HepG2 (cell line): ENCODE measurements around the gene GSK3A. TPM values are rescaled to one million over a fixed set of nuclear protein-coding genes. Genes with fewer than 3 reads are reported as not detected.

ENCODE experiments used
- CEBPB ChIP-seq: IDR thresholded peaks from 2 replicates; pipeline ENCODE4 v1.6.1; 2011; ENCODE audit warnings: low read depth, low read length, improper control_type of control experiment, borderline replicate concordance
- FOXC1 ChIP-seq: sonication (generic); formaldehyde crosslinking; IDR thresholded peaks from 2 replicates; pipeline ENCODE4 v1.8.0; 2022; ENCODE audit warnings: mild to moderate bottlenecking, missing genetic modification reagents, borderline replicate concordance
- HNF4A ChIP-seq: sonication (generic); formaldehyde crosslinking; IDR thresholded peaks from 2 replicates; pipeline ENCODE4 v1.4.0; 2020; ENCODE audit warnings: missing genetic modification reagents
- HNRNPLL ChIP-seq: fragments of 200-400 bp; formaldehyde crosslinking; IDR thresholded peaks from 2 replicates; pipeline ENCODE4 v1.6.1; 2017; ENCODE audit warnings: mild to moderate bottlenecking, low read depth, low read length; ENCODE audit not compliant: poor library complexity, severe bottlenecking
- HOXA5 ChIP-seq: sonication (generic); formaldehyde crosslinking; IDR thresholded peaks from 2 replicates; pipeline ENCODE4 v1.4.0; 2020; ENCODE audit warnings: missing genetic modification reagents
- JARID2 ChIP-seq: sonication (generic); formaldehyde crosslinking; IDR thresholded peaks from 2 replicates; pipeline ENCODE4 v1.8.1; 2023; ENCODE audit warnings: missing genetic modification reagents, inconsistent platforms; ENCODE audit not compliant: insufficient replicate concordance
- MIER3 ChIP-seq: IDR thresholded peaks from 2 replicates; pipeline ENCODE4 v1.6.1; 2016; ENCODE audit warnings: missing compliant biosample characterization, borderline replicate concordance
- MTF1 ChIP-seq: sonication (generic); formaldehyde crosslinking; IDR thresholded peaks from 2 replicates; pipeline ENCODE4 v1.5.0; 2020; ENCODE audit warnings: missing genetic modification reagents
- NCOA2 ChIP-seq: sonication (generic); formaldehyde crosslinking; IDR thresholded peaks from 2 replicates; pipeline ENCODE4 v1.8.0; 2022; ENCODE audit warnings: inconsistent platforms
- NFKB2 ChIP-seq: sonication (generic); formaldehyde crosslinking; IDR thresholded peaks from 2 replicates; pipeline ENCODE4 v1.4.0; 2020; ENCODE audit warnings: missing genetic modification reagents, borderline replicate concordance
- PHF5A ChIP-seq: IDR thresholded peaks from one replicate; pipeline ENCODE4 v1.6.1; 2018; ENCODE audit warnings: low read depth, missing genetic modification reagents; ENCODE audit not compliant: unreplicated experiment
- RAD21 ChIP-seq: fragments of 450-650 bp; formaldehyde crosslinking; IDR thresholded peaks from 2 replicates; pipeline ENCODE4 v1.5.0; 2020; ENCODE audit warnings: mild to moderate bottlenecking
- REPIN1 ChIP-seq: sonication (generic); formaldehyde crosslinking; IDR thresholded peaks from 2 replicates; pipeline ENCODE4 v1.8.0; 2022; ENCODE audit warnings: missing genetic modification reagents, low read depth, mild to moderate bottlenecking, borderline replicate concordance
- RNF2 ChIP-seq: fragments of 450-650 bp; conservative IDR thresholded peaks from 2 replicates; pipeline ENCODE4 v1.6.1; 2016; ENCODE audit warnings: low read depth
- SMARCC2 ChIP-seq: fragments of 450-650 bp; IDR thresholded peaks from 2 replicates; pipeline ENCODE4 v1.6.1; 2017; ENCODE audit warnings: antibody characterized with exemption, mild to moderate bottlenecking
- SRSF1 ChIP-seq: fragments of 200-400 bp; formaldehyde crosslinking; optimal IDR thresholded peaks from 2 replicates; pipeline ENCODE3; 2017; ENCODE audit warnings: mild to moderate bottlenecking, low read depth, low read length, moderate library complexity
- YEATS4 ChIP-seq: sonication (generic); formaldehyde crosslinking; IDR thresholded peaks from 2 replicates; pipeline ENCODE4 v1.4.0; 2020; ENCODE audit warnings: missing genetic modification reagents, borderline replicate concordance
- ZFY ChIP-seq: sonication (generic); formaldehyde crosslinking; IDR thresholded peaks from 2 replicates; pipeline ENCODE4 v1.4.0; 2020; ENCODE audit warnings: missing genetic modification reagents
- ZMAT3 ChIP-seq: sonication (generic); formaldehyde crosslinking; conservative IDR thresholded peaks from 2 replicates; pipeline ENCODE4 v1.7.0; 2021; ENCODE audit warnings: missing genetic modification reagents
- ZNF331 ChIP-seq: sonication (generic); formaldehyde crosslinking; IDR thresholded peaks from 2 replicates; pipeline ENCODE4 v1.4.0; 2020; ENCODE audit warnings: missing genetic modification reagents
- ZNF724P ChIP-seq: sonication (generic); formaldehyde crosslinking; IDR thresholded peaks from 2 replicates; pipeline ENCODE4 v1.8.0; 2022; ENCODE audit warnings: missing genetic modification reagents, borderline replicate concordance
- polyA plus RNA-seq, 8 experiments: library from polyadenylated mRNA; depleted of rRNA in 3 of 8; stranded (reverse) in 7 of 8; unstranded in 1 of 8; fragments of >200 nt; fragmentation: Illumina TruSeq in 4 of 8; extraction: Trizol in 4 of 8; gene quantifications; 2 replicates each; pipeline versions ENCODE4 v1.2.1 to v1.2.3, GENCODE V29; 2011 to 2016; ENCODE audit warnings: low read depth in 4 of 8, missing spikeins in 1 of 8, mixed read lengths in 1 of 8; ENCODE audit not compliant: insufficient read depth in 1 of 8
- total RNA-seq, 5 experiments: library from RNA; depleted of rRNA; stranded (reverse); fragments of >200 nt; fragmentation: Illumina TruSeq; extraction: Trizol; gene quantifications; 2 replicates each; pipeline ENCODE4 v1.2.3, GENCODE V29; 2016; ENCODE audit warnings: low read depth in 1 of 5
- TF ChIP-seq, protein P1 (sequence below): sonication (generic); formaldehyde crosslinking; IDR thresholded peaks from 2 replicates; pipeline ENCODE4 v1.8.0; 2022; ENCODE audit warnings: missing genetic modification reagents, mild to moderate bottlenecking, inconsistent platforms, borderline replicate concordance
- TF ChIP-seq, protein P2 (sequence below): IDR thresholded peaks from 2 replicates; pipeline ENCODE4 v1.6.1; 2016; ENCODE audit warnings: mild to moderate bottlenecking
- TF ChIP-seq, protein P3 (sequence below): sonication (generic); formaldehyde crosslinking; IDR thresholded peaks from 2 replicates; pipeline ENCODE4 v1.4.0; 2020; ENCODE audit warnings: missing genetic modification reagents, borderline replicate concordance
- TF ChIP-seq, protein P4 (sequence below): sonication (generic); formaldehyde crosslinking; IDR thresholded peaks from 2 replicates; pipeline ENCODE4 v1.4.0; 2020; ENCODE audit warnings: missing genetic modification reagents

The GSK3A gene
- total and polyA plus RNA-seq, 2 of the 13 experiments (the other 11 are each of a cell fraction or from before 2014, with no cell fraction given), result 16.9 to 52.5 TPM

DNA sequence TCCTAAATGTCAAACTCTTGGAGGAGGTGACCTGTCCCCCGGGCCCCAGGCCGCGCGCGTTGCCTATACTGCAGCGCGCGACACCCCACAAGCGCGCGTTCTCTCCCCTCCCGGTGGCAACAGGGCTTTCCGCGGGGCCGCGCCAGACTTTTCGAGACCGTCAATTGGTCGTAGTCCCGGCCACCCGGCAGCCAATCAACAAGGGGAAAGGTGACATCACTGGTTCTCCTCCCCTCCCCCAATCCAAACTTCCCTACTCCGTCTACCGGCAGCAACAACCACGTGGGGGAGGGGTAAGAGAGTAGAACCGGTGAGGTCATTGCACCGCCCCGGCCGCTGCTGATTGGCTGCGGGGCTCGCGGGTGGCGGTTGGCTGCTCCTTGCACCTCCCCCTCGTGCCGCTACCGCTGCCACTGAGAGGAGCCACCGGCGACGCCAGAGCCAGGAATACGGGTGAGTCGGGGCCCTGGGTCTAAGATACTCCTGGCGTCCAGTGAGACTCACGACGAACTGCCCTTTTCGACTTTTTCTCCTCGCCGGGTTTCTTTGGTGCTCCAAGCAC is 25.8 kb upstream of the GSK3A start (continued):
- TF ChIP-seq, protein P1, sequence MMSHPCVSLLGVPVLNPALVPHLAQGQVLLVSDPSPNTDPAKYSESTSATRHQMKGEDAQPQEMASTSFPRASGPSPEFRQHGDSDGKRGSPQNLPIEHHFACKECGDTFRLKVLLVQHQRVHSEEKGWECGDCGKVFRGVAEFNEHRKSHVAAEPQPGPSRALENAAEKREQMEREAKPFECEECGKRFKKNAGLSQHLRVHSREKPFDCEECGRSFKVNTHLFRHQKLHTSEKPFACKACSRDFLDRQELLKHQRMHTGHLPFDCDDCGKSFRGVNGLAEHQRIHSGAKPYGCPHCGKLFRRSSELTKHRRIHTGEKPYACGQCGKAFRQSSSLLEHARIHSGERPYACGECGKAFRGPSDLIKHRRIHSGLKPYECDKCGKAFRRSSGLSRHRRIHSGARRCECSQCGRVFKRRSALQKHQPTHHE (CRISPR knock-in tag), result no peak
- peak; percentile 66 for TF ChIP-seq NCOA2 (CRISPR knock-in tag)
- no peak for TF ChIP-seq SMARCC2
- peak; percentile 22 for TF ChIP-seq HNRNPLL
- peak; percentile 44; the same call in 1 of the 2 replicates for TF ChIP-seq YEATS4 (CRISPR knock-in tag)
- TF ChIP-seq NFKB2 (CRISPR knock-in tag), result peak; percentile 67; the same call in 1 of the 2 replicates
- TF ChIP-seq, protein P2, sequence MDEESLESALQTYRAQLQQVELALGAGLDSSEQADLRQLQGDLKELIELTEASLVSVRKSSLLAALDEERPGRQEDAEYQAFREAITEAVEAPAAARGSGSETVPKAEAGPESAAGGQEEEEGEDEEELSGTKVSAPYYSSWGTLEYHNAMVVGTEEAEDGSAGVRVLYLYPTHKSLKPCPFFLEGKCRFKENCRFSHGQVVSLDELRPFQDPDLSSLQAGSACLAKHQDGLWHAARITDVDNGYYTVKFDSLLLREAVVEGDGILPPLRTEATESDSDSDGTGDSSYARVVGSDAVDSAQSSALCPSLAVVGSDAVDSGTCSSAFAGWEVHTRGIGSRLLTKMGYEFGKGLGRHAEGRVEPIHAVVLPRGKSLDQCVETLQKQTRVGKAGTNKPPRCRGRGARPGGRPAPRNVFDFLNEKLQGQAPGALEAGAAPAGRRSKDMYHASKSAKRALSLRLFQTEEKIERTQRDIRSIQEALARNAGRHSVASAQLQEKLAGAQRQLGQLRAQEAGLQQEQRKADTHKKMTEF (CRISPR knock-in tag), result peak; percentile 77
- TF ChIP-seq CEBPB, result 0 out of 2 replicates have a peak, but pooled peaks have one; percentile 7
- peak; percentile 78 for TF ChIP-seq RNF2
- peak; percentile 28; the same call in 1 of the 2 replicates for TF ChIP-seq HNF4A (CRISPR knock-in tag)
- TF ChIP-seq FOXC1 (CRISPR knock-in tag), result 0 out of 2 replicates have a peak, but pooled peaks have one; percentile 42
- peak; percentile 55; the same call in 1 of the 2 replicates for TF ChIP-seq ZNF724P (CRISPR knock-in tag)
- 0 out of 2 replicates have a peak, but pooled peaks have one; percentile 20 for TF ChIP-seq RAD21 (CRISPR knock-in tag)
- peak; percentile 29 for TF ChIP-seq SRSF1
- TF ChIP-seq ZFY (CRISPR knock-in tag), result peak; percentile 48
- TF ChIP-seq, protein P3, sequence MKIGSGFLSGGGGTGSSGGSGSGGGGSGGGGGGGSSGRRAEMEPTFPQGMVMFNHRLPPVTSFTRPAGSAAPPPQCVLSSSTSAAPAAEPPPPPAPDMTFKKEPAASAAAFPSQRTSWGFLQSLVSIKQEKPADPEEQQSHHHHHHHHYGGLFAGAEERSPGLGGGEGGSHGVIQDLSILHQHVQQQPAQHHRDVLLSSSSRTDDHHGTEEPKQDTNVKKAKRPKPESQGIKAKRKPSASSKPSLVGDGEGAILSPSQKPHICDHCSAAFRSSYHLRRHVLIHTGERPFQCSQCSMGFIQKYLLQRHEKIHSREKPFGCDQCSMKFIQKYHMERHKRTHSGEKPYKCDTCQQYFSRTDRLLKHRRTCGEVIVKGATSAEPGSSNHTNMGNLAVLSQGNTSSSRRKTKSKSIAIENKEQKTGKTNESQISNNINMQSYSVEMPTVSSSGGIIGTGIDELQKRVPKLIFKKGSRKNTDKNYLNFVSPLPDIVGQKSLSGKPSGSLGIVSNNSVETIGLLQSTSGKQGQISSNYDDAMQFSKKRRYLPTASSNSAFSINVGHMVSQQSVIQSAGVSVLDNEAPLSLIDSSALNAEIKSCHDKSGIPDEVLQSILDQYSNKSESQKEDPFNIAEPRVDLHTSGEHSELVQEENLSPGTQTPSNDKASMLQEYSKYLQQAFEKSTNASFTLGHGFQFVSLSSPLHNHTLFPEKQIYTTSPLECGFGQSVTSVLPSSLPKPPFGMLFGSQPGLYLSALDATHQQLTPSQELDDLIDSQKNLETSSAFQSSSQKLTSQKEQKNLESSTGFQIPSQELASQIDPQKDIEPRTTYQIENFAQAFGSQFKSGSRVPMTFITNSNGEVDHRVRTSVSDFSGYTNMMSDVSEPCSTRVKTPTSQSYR (CRISPR knock-in tag), result peak; percentile 99
- TF ChIP-seq PHF5A, result peak; percentile 57
- TF ChIP-seq ZNF331 (CRISPR knock-in tag), result 0 out of 2 replicates have a peak, but pooled peaks have one; percentile 8
- TF ChIP-seq MTF1 (CRISPR knock-in tag), result no peak
- peak; percentile 46; the same call in 1 of the 2 replicates for TF ChIP-seq MIER3 (CRISPR knock-in tag)
- peak; percentile 91; the same call in 1 of the 2 replicates for TF ChIP-seq ZMAT3
- peak; percentile 68 for TF ChIP-seq HOXA5 (CRISPR knock-in tag)
- TF ChIP-seq JARID2 (CRISPR knock-in tag), result no peak
- TF ChIP-seq REPIN1 (CRISPR knock-in tag), result peak; percentile 52; the same call in 1 of the 2 replicates
- TF ChIP-seq, protein P4, sequence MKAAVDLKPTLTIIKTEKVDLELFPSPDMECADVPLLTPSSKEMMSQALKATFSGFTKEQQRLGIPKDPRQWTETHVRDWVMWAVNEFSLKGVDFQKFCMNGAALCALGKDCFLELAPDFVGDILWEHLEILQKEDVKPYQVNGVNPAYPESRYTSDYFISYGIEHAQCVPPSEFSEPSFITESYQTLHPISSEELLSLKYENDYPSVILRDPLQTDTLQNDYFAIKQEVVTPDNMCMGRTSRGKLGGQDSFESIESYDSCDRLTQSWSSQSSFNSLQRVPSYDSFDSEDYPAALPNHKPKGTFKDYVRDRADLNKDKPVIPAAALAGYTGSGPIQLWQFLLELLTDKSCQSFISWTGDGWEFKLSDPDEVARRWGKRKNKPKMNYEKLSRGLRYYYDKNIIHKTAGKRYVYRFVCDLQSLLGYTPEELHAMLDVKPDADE, result no peak
